GM12878 (cell line): ENCODE measurements around the gene TPD52L2. TPM values are rescaled to one million over a fixed set of nuclear protein-coding genes. Genes with fewer than 3 reads are reported as not detected.

Experiments
- ATF7 ChIP-seq: fragments of 450-650 bp; IDR thresholded peaks from 2 replicates; pipeline ENCODE4 v1.6.1; 2016; ENCODE audit warnings: low read depth, mild to moderate bottlenecking
- CBX5 ChIP-seq: sonication (generic); IDR thresholded peaks from 2 replicates; pipeline ENCODE4 v1.6.1; 2016; ENCODE audit warnings: low read depth, moderate library complexity, mild to moderate bottlenecking, inconsistent platforms
- CEBPB ChIP-seq, 2 experiments: fragments of 150-350 bp in 1 of 2; IDR thresholded peaks; 2 replicates each; pipeline ENCODE4 v1.6.1; 2012 to 2014; ENCODE audit warnings: low read depth in 2 of 2, low read length in 2 of 2, borderline replicate concordance in 1 of 2, inconsistent platforms in 1 of 2
- FOXM1 ChIP-seq: IDR thresholded peaks from 2 replicates; pipeline ENCODE4 v1.6.1; 2012; ENCODE audit warnings: low read depth, mild to moderate bottlenecking, inconsistent platforms, low read length, moderate library complexity
- HDAC2 ChIP-seq: fragments of 200-600 bp; sonication (generic); IDR thresholded peaks from 2 replicates; pipeline ENCODE4 v1.6.1; 2017
- JUND ChIP-seq: IDR thresholded peaks from 2 replicates; pipeline ENCODE4 v1.6.1; 2012; ENCODE audit warnings: low read depth, mild to moderate bottlenecking, low read length, improper control_type of control experiment, moderate library complexity
- KDM1A ChIP-seq: fragments of 200-600 bp; sonication (generic); IDR thresholded peaks from 2 replicates; pipeline ENCODE4 v1.6.1; 2016; ENCODE audit warnings: borderline replicate concordance
- MLLT1 ChIP-seq: fragments of 450-650 bp; IDR thresholded peaks from 2 replicates; pipeline ENCODE4 v1.6.1; 2016; ENCODE audit warnings: mild to moderate bottlenecking
- PAX5 ChIP-seq: IDR thresholded peaks from 2 replicates; pipeline ENCODE4 v1.6.1; 2011; ENCODE audit warnings: low read depth, low read length, borderline replicate concordance
- PKNOX1 ChIP-seq: fragments of 450-650 bp; IDR thresholded peaks from 2 replicates; pipeline ENCODE4 v1.6.1; 2016; ENCODE audit warnings: mild to moderate bottlenecking
- SP1 ChIP-seq: IDR thresholded peaks from one replicate; pipeline ENCODE4 v1.6.1; 2011; ENCODE audit warnings: low read depth, low read length
- SRF ChIP-seq, 2 experiments: IDR thresholded peaks; 2 replicates each; pipeline ENCODE4 v1.6.1; 2011; ENCODE audit warnings: low read depth in 2 of 2, low read length in 2 of 2, mild to moderate bottlenecking in 1 of 2, moderate library complexity in 1 of 2
- TCF12 ChIP-seq: IDR thresholded peaks from 2 replicates; pipeline ENCODE4 v1.6.1; 2011; ENCODE audit warnings: low read depth, mild to moderate bottlenecking, low read length
- WRNIP1 ChIP-seq: IDR thresholded peaks from 2 replicates; pipeline ENCODE4 v1.6.1; 2011; ENCODE audit warnings: low read depth, low read length, improper control_type of control experiment, borderline replicate concordance
- YBX1 ChIP-seq: fragments of 450-650 bp; IDR thresholded peaks from 2 replicates; pipeline ENCODE4 v1.6.1; 2016; ENCODE audit warnings: antibody characterized with exemption
- ZBTB33 ChIP-seq: fragments of 450-650 bp; IDR thresholded peaks from 2 replicates; pipeline ENCODE4 v1.6.1; 2017; ENCODE audit warnings: mild to moderate bottlenecking
- ZNF207 ChIP-seq: fragments of 450-650 bp; IDR thresholded peaks from 2 replicates; pipeline ENCODE4 v1.6.1; 2014; ENCODE audit warnings: antibody characterized with exemption, mild to moderate bottlenecking, borderline replicate concordance
- ZNF217 ChIP-seq: fragments of 450-650 bp; IDR thresholded peaks from 2 replicates; pipeline ENCODE4 v1.6.1; 2017; ENCODE audit warnings: antibody characterized with exemption, mild to moderate bottlenecking
- polyA plus RNA-seq, 11 experiments: library from polyadenylated mRNA; depleted of rRNA in 4 of 11; unstranded in 6 of 11; stranded (reverse) in 5 of 11; fragments of >200 nt; fragmentation: Nextera tagmentation in 4 of 11; fragmentation: Illumina TruSeq in 1 of 11; extraction: Ambion mirVana in 4 of 11; extraction: Trizol in 1 of 11; gene quantifications; 1 replicate in 1 of 11; 2 replicates in 10 of 11; pipeline versions ENCODE4 v1.2.1 to v1.2.3, GENCODE V29; 2011 to 2016; ENCODE audit warnings: inconsistent platforms in 2 of 11, missing spikeins in 2 of 11, low read depth in 1 of 11
- total RNA-seq, 4 experiments: library from RNA; depleted of rRNA in 3 of 4; stranded (reverse); fragments of >200 nt in 3 of 4; fragmentation: Illumina TruSeq in 1 of 4; extraction: Trizol in 1 of 4; gene quantifications; 2 replicates each; pipeline versions ENCODE4 v1.2.1 to v1.2.3, GENCODE V29; 2013 to 2021
- TF ChIP-seq, protein P1 (sequence below): fragments of 450-650 bp; IDR thresholded peaks from 2 replicates; pipeline ENCODE4 v1.6.1; 2017; ENCODE audit warnings: mild to moderate bottlenecking, moderate library complexity
- TF ChIP-seq, protein P2 (sequence below): IDR thresholded peaks from 2 replicates; pipeline ENCODE4 v1.6.1; 2011; ENCODE audit warnings: low read depth, low read length, improper control_type of control experiment, borderline replicate concordance

The TPD52L2 gene
- total and polyA plus RNA-seq, 10 of the 15 experiments (the other 5 are each of a cell fraction or from before 2014, with no cell fraction given), result 1.6 to 71.0 (median 46.3) TPM

GRCh38 chr20:63850689-63851547, 14.2 kb upstream of the TPD52L2 start (continued):
- TF ChIP-seq PKNOX1 (peak; percentile 80), WRNIP1 (0 out of 2 replicates have a peak, but pooled peaks have one; percentile 30), PAX5 (peak; percentile 98), CBX5 (no peak), KDM1A (no peak), FOXM1 (peak; percentile 86), SP1 (no peak), TCF12 (peak; percentile 100), ZNF217 (peak; percentile 91), CEBPB (IDR thresholded peaks at IDR 0.05; ENCODE audit: borderline replicate concordance in 1 of 2, low read depth in 2 of 2, low read length in 2 of 2) (no peak), SRF (IDR thresholded peaks at IDR 0.05; ENCODE audit: low read depth in 2 of 2, low read length in 2 of 2) (0 out of 4 replicates have a peak, but pooled peaks of 1 of the 2 experiments have one; percentile 65), MLLT1 (peak; percentile 86), ATF7 (peak; percentile 97), ZNF207 (no peak), ZBTB33 (peak; percentile 50; the same call in 1 of the 2 replicates), YBX1 (no peak), JUND (peak; percentile 26; the same call in 1 of the 2 replicates), HDAC2 (no peak)
- TF ChIP-seq, protein P1, sequence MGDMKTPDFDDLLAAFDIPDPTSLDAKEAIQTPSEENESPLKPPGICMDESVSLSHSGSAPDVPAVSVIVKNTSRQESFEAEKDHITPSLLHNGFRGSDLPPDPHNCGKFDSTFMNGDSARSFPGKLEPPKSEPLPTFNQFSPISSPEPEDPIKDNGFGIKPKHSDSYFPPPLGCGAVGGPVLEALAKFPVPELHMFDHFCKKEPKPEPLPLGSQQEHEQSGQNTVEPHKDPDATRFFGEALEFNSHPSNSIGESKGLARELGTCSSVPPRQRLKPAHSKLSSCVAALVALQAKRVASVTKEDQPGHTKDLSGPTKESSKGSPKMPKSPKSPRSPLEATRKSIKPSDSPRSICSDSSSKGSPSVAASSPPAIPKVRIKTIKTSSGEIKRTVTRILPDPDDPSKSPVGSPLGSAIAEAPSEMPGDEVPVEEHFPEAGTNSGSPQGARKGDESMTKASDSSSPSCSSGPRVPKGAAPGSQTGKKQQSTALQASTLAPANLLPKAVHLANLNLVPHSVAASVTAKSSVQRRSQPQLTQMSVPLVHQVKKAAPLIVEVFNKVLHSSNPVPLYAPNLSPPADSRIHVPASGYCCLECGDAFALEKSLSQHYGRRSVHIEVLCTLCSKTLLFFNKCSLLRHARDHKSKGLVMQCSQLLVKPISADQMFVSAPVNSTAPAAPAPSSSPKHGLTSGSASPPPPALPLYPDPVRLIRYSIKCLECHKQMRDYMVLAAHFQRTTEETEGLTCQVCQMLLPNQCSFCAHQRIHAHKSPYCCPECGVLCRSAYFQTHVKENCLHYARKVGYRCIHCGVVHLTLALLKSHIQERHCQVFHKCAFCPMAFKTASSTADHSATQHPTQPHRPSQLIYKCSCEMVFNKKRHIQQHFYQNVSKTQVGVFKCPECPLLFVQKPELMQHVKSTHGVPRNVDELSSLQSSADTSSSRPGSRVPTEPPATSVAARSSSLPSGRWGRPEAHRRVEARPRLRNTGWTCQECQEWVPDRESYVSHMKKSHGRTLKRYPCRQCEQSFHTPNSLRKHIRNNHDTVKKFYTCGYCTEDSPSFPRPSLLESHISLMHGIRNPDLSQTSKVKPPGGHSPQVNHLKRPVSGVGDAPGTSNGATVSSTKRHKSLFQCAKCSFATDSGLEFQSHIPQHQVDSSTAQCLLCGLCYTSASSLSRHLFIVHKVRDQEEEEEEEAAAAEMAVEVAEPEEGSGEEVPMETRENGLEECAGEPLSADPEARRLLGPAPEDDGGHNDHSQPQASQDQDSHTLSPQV, result peak; percentile 93
- TF ChIP-seq, protein P2, sequence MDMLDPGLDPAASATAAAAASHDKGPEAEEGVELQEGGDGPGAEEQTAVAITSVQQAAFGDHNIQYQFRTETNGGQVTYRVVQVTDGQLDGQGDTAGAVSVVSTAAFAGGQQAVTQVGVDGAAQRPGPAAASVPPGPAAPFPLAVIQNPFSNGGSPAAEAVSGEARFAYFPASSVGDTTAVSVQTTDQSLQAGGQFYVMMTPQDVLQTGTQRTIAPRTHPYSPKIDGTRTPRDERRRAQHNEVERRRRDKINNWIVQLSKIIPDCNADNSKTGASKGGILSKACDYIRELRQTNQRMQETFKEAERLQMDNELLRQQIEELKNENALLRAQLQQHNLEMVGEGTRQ, result peak; percentile 33; the same call in 1 of the 2 replicates
